K562 (cell line): Measurements from ENCODE around the gene PPP1R14C. TPM values are rescaled to one million over a fixed set of nuclear protein-coding genes. Genes with fewer than 3 reads are reported as not detected.

ENCODE experiments used
- CBX3 ChIP-seq, 2 experiments: IDR thresholded peaks; 1 replicate in 1 of 2; 2 replicates in 1 of 2; pipeline ENCODE4 v1.6.1; 2012; ENCODE audit warnings: inconsistent platforms in 2 of 2, low read length in 2 of 2, borderline replicate concordance in 1 of 2, control low read depth in 1 of 2
- CHD1 ChIP-seq: fragments of 200-600 bp; sonication (generic); IDR thresholded peaks from one replicate; pipeline ENCODE4 v1.6.1; 2012; ENCODE audit warnings: mild to moderate bottlenecking, moderate library complexity, low read length, inconsistent platforms
- CTCFL ChIP-seq: IDR thresholded peaks from 2 replicates; pipeline ENCODE4 v1.6.1; 2011; ENCODE audit warnings: borderline replicate concordance, low read depth, mild to moderate bottlenecking, moderate library complexity, low read length; ENCODE audit not compliant: insufficient read depth, poor library complexity, severe bottlenecking
- E4F1 ChIP-seq: fragments of 250-450 bp; sonication (Bioruptor Pico); IDR thresholded peaks from 2 replicates; pipeline ENCODE4 v1.5.0; 2021; ENCODE audit warnings: mild to moderate bottlenecking, borderline replicate concordance
- EWSR1 ChIP-seq: fragments of 450-650 bp; IDR thresholded peaks from 2 replicates; pipeline ENCODE4 v1.6.1; 2018; ENCODE audit warnings: borderline replicate concordance, mild to moderate bottlenecking, low read depth, moderate library complexity; ENCODE audit not compliant: partially characterized antibody
- IRF1 ChIP-seq: sonication (generic); formaldehyde crosslinking; IDR thresholded peaks from 2 replicates; pipeline ENCODE4 v1.8.0; 2022; ENCODE audit warnings: missing genetic modification reagents, mild to moderate bottlenecking, borderline replicate concordance
- KAT8 ChIP-seq: fragments of 450-650 bp; IDR thresholded peaks from 2 replicates; pipeline ENCODE4 v1.6.1; 2016; ENCODE audit warnings: low read depth, mild to moderate bottlenecking
- MTA2 ChIP-seq: fragments of 450-650 bp; IDR thresholded peaks from 2 replicates; pipeline ENCODE4 v1.6.1; 2016; ENCODE audit warnings: low read depth
- RHOXF2B ChIP-seq: fragments of 250-450 bp; sonication (Bioruptor Pico); conservative IDR thresholded peaks from 2 replicates; pipeline ENCODE4 v1.5.1; 2021
- SMC3 ChIP-seq: conservative IDR thresholded peaks from 2 replicates; pipeline ENCODE4 v1.6.1; 2011; ENCODE audit warnings: low read depth, low read length, improper control_type of control experiment; ENCODE audit not compliant: insufficient read depth
- SPI1 ChIP-seq: IDR thresholded peaks from 2 replicates; pipeline ENCODE4 v1.6.1; 2011; ENCODE audit warnings: low read depth, low read length, control low read depth, borderline replicate concordance
- SUPT5H ChIP-seq: fragments of 450-650 bp; IDR thresholded peaks from 2 replicates; pipeline ENCODE4 v1.6.1; 2016
- ZBTB49 ChIP-seq: sonication (generic); formaldehyde crosslinking; IDR thresholded peaks from 2 replicates; pipeline ENCODE4 v1.8.0; 2022; ENCODE audit warnings: missing genetic modification reagents, mild to moderate bottlenecking, borderline replicate concordance
- ZBTB8A ChIP-seq: fragments of 450-650 bp; IDR thresholded peaks from 2 replicates; pipeline ENCODE4 v1.6.1; 2018; ENCODE audit warnings: mild to moderate bottlenecking, moderate library complexity; ENCODE audit not compliant: partially characterized antibody
- ZNF143 ChIP-seq: sonication (generic); formaldehyde crosslinking; IDR thresholded peaks from 2 replicates; pipeline ENCODE4 v1.9.0; 2022; ENCODE audit warnings: mild to moderate bottlenecking, missing genetic modification reagents
- ZNF280A ChIP-seq: fragments of 450-650 bp; IDR thresholded peaks from 2 replicates; pipeline ENCODE4 v1.6.1; 2018; ENCODE audit warnings: mild to moderate bottlenecking, low read depth; ENCODE audit not compliant: partially characterized antibody
- ZNF324 ChIP-seq: fragments of 250-450 bp; sonication (Bioruptor Pico); IDR thresholded peaks from 2 replicates; pipeline ENCODE4 v1.4.0; 2020; ENCODE audit warnings: mild to moderate bottlenecking
- polyA plus RNA-seq, 8 experiments: library from polyadenylated mRNA; depleted of rRNA in 4 of 8; stranded (reverse) in 5 of 8; unstranded in 3 of 8; fragments of >200 nt; fragmentation: Nextera tagmentation in 2 of 8; fragmentation: Illumina TruSeq in 1 of 8; extraction: Ambion mirVana in 2 of 8; extraction: Trizol in 1 of 8; gene quantifications; 2 replicates each; pipeline versions ENCODE4 v1.2.1 to v1.2.3, GENCODE V29; 2011 to 2014; ENCODE audit warnings: inconsistent platforms in 1 of 8, missing spikeins in 1 of 8
- total RNA-seq, 7 experiments: library from RNA; depleted of rRNA in 6 of 7; stranded (reverse); fragments of >200 nt in 6 of 7; fragmentation: Illumina TruSeq in 2 of 7; extraction: Trizol in 2 of 7; gene quantifications; 2 replicates each; pipeline versions ENCODE4 v1.2.1 to v1.2.3, GENCODE V29; 2011 to 2021; ENCODE audit warnings: low replicate concordance in 1 of 7

Gene PPP1R14C
- total and polyA plus RNA-seq, 9 of the 15 experiments (the other 6 are each of a cell fraction or from before 2014, with no cell fraction given): 4.5 to 16.6 (median 11.9) TPM

- no peak for TF ChIP-seq ZNF280A
- no peak for TF ChIP-seq MTA2
- no peak for TF ChIP-seq RHOXF2B (CRISPR knock-in tag)
- no peak for TF ChIP-seq E4F1 (CRISPR knock-in tag)
- no peak for TF ChIP-seq SPI1
- no peak for TF ChIP-seq EWSR1
- TF ChIP-seq ZNF143 (CRISPR knock-in tag): no peak
- no peak for TF ChIP-seq CTCFL
- no peak for TF ChIP-seq KAT8
- TF ChIP-seq SUPT5H: no peak
- TF ChIP-seq SMC3: 0 out of 2 replicates have a peak, but pooled peaks have one; percentile 26
- TF ChIP-seq CBX3 (IDR thresholded peaks at IDR 0.05; ENCODE audit: borderline replicate concordance in 1 of 2, low read length in 2 of 2): peak in 1 of 2 experiments; percentile 53; a peak in 1 of 3 replicates
- TF ChIP-seq ZBTB8A: no peak
- no peak for TF ChIP-seq IRF1 (CRISPR knock-in tag)
- no peak for TF ChIP-seq ZNF324 (CRISPR knock-in tag)
- TF ChIP-seq CHD1: no peak
- no peak for TF ChIP-seq ZBTB49 (CRISPR knock-in tag)
Observed at GRCh38 chr6:150186129-150186898, 43.5 kb downstream of the PPP1R14C start (continued).
